Stimulated activated CD8-positive, alpha-beta memory T cell treated with anti-CD3 and anti-CD28 coated beads, Interleukin-12 subunit alpha, Interleukin-12 subunit beta, amount 100 ng/mL, for 24 hours (primary cell): ENCODE data around the gene NRXN2.

ENCODE experiments used
- DNase-seq: peaks from one replicate; pipeline ENCODE4 v3.0.0-alpha.2; 2020; ENCODE audit errors: extremely low read depth

NRXN2 gene

DNA sequence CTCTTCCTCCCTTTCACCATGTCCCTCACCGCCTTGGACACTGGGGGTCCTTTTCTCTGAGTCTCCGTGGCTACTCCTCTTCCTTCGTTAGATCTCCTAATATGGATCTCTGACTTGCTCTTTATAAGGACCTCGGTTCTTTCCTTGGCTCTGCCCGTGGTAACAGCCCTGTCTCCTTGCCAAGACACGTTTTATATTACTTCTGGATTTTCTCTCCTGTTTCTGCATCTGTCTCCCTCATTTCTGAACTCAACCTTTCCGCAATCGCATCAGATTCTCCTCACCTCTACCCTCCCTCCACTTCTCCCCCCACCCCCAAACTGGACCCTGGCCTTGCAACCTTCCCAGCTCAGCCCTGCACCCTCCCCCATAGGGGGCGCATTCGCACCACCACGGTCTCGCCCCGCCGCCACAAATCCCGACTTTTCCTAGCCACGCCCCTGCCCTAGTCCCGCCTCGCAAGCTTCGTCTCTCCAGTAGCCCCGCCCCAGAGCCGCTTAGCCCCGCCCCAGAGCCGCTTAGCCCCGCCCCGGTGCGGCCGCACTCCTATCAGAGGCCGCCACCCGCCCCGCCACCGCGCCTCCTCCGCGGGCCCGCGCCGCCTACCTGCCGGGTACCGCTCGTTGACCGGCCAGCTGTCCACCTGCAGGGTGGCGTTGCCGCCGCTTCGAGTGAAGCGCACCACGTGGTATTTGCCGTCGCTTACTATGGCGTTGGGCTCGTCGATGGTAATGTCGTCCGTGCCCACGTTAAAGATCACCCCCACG lies 93.0 kb downstream of the NRXN2 start:
- DNase-seq, result no peak

DNA sequence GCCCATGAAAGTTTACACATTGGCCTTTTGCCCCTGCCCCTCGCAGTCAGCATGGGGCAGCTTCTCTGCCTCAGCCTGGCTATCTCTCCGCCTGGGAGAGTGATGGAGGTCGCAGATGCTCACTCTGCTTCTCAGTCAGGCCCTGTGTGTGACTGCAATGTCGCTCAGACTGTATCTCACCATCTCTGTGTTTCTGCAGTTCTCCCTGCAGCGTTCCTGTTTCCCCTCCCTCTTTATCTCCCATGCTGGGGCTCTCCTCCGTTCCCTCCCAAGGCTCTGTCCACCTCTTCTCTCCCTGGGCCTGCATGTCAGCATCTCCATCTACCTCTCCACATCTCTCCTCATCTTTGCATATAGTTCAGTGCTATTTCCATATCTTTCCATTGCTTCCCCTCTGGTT lies 93.9 kb downstream of the NRXN2 start:
- no peak for DNase-seq

DNA sequence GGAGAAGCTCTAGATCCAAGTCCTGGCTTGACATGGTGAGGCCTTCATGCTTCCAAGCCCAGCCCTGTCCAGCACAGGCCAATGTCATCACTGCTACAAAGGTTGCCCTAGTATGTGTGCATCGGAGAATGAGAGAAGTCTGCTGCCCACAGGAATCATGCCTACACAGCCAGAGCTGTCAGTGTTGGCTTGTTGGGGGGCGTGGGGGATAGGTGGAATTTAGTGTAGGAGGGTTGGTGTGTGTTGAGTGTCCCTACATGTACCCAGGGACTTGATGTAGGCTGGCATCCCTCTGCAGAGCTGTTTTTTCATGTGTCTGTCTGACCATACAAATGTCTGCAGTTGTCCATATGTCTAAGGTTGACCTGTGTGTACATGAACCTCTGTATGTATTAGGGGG lies 94.4 kb downstream of the NRXN2 start:
- DNase-seq, result no peak

DNA sequence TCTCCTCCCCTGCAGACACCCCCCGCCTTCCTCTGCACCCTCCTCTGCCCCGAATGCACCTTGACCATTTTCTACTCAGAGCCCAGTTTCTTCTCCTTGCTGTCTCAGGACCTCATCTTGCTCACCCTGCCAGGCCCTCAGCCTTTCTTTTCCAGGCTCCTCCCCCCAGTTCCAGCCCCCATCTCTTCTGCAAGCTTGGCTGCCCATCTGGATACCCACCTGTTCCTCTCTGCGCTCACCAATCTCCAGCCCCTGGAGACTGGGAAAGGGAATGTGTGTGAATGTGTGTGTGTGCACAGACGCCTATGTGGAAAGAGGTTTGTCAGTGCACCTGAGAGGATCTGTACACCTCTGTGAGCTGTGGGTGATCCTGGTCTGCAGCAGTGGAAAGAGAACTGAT lies 95.6 kb downstream of the NRXN2 start:
- DNase-seq, result no peak

- DNase-seq, result no peak
Observed at GRCh38 chr11:64626637-64627036, 96.4 kb downstream of the NRXN2 start.

DNA sequence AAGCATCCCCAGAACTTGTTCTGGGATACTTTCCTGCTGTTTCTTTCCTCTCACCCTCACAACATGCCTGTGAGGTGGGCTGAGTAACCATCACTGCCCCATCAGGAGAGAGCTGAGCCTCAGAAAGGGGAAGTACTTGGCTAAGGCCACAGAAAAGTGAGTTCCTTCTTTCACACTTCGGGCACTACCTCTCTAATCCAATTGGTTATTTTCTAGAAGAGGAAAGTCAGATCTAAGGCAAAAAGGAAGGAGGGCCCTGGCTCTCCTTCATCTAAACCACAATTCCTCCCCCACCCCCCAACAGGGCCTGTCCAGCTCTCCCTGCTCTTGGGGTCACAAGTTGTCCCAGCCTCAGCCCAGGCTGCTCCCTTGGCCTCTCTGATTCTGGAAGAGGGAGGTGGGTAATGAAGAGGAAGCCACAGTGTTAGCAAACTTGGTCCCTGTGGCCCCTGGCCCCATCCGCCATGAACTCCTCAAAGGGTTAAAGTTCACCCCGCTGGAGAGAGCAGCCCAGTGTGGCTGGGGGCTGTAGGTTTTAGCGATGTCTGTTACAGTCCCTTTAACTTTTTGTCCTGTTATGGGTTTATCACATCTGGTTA lies 98.0 kb downstream of the NRXN2 start:
- no peak for DNase-seq

DNA sequence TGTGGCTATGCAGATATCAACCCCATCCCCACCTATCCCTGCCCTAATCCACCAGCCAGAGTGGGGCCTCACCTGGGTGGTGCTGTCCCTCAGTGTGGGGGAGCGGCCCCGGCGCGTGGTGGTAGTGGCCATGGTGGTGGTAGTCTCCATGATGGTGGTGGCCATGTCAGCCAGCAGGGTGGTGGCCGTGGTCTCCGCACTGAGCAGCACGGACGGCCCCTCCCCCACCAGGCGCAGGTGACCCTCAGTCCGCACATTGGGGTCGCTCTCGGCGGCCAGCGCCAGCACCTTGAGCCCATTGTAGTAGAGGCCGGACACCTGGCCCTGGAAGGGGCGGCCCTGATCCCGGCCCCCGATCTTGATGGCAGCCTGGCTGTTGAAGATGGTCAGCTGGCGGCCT lies 100.3 kb downstream of the NRXN2 start:
- DNase-seq, result no peak

- no peak for DNase-seq
Observed at GRCh38 chr11:64621283-64622019, 101.5 kb downstream of the NRXN2 start.

GRCh38 chr11:64620381-64620971 lies 102.5 kb downstream of the NRXN2 start:
- DNase-seq, result no peak

- no peak for DNase-seq
Observed at GRCh38 chr11:64619811-64620380, 103.1 kb downstream of the NRXN2 start.

DNA sequence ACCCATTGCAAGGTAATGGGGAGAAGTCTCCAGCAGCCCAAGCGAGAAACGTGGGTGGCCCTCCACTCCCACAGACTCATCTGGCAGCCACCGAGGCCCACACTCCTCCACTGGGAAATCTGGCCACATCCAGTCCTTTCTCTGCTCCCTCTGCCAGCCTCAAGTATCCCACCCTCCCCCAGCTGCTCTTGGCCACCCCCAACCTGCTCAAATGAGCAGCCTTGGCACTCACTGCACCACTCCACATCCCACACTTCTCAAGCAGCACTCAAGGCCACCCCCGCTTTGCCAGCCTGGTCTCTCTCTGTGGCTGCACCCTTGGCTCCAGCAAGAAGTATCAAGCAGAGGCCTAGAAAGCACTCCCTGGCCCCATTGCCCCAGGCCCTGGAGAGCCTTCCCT lies 103.8 kb downstream of the NRXN2 start:
- DNase-seq, result no peak

DNA sequence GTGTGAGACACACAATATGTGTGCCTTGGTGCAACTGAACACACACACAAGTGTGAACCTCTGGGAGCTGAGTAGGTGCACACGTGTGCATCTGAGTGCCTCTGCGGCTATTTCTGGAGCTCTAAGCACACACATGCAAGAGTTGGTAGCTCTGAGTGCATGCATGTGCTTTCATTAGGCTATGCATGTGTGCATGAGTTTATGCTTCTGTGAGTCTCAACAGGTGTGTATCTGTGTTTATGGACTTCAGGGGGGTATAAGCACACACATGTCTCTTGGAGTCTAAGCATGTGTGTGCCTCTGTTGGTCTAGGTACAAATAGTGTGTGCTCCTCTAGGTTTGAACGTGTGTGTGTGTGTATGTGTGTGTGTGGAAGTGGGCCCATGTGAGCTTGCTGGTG lies 106.2 kb downstream of the NRXN2 start:
- DNase-seq, result no peak

- no peak for DNase-seq
Observed at GRCh38 chr11:64614917-64615316, 108.1 kb downstream of the NRXN2 start.

DNA sequence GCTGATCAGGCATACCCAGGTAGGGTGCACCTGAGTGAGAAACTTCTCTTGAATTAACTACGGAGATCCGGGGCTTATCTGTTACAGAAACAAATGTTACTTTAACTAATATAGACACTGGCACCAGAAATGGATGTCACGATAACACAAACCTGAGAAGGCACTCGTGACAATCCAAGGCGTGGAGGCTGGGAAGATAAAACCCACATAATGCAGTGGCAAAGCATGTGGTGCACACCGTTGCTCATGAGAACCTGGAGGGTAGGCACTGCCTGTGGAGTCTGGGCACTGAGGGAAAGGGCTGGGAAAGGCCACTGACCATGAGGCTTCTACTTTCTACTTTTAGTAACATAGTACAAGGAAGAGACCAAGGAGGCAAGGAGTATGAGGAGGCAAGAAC lies 109.3 kb downstream of the NRXN2 start:
- DNase-seq, result no peak

- DNase-seq, result no peak
Observed at GRCh38 chr11:64611869-64612646, 110.9 kb downstream of the NRXN2 start.

- DNase-seq, result no peak
Observed at GRCh38 chr11:64611176-64611575, 111.8 kb downstream of the NRXN2 start.

DNA sequence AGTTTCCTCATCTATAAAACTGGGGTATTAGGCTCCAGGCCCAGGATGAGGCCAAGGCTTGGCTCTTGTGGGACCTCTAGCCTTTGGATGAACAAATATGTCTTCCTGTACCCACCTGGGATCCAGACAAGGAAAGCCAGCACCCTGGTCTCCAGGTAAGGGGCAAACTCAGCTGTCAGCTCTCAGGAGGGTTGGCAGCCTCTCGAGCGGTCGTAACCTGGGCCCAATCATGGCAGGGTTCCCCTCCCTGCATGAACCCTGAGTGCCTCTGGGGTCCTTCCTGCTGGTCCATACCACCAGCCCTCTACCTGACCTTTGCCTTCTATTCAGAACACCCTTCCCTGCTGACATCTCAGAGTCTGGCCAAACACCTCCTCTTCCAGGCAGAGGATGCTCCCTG lies 112.4 kb downstream of the NRXN2 start:
- DNase-seq, result no peak

GRCh38 chr11:64609436-64610047 lies 113.5 kb downstream of the NRXN2 start:
- no peak for DNase-seq

DNA sequence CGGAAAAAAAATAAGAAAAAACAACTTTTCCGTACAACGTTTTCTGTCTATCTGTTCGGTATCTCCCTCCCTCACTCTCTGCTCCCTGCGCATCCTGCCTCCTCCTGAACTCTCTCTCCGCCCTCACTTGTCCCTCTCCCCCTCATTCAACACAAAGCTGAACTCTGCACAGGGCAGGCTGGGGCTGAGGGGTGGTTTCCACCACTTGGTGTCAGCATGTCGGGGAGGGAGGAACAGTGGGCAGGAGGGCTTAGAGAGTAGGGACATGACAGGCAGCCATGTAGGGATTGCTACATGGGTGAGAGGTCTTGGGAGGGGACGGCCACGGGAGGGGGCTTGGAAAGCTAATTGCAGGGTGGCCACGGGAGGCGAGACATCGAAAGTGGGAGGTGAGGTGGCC lies 114.4 kb downstream of the NRXN2 start:
- DNase-seq, result no peak

DNA sequence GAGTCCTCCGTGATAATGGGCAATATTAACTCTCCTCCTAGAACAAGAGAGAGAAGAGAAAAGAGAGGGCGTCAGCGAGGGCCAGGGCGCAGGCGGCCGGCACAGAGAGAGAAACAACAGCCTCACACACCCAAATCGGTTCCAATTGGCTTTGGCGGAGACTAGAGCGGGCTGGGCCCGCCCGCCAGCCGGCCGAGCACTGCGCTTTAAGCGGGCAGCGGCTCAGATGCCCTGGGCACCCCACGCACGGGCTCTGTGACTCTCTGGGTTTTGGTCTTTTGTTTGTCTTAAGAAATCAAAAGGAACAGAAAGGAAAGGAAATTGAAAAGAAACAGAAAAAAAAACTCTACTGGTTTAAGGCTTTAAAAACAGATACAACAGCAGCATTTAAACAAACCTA lies 115.0 kb downstream of the NRXN2 start:
- DNase-seq, result no peak

- DNase-seq, result no peak
Observed at GRCh38 chr11:64607381-64607985, 115.5 kb downstream of the NRXN2 start.
